ENCODE measurements around the gene LRMDA.

Gene LRMDA

GRCh38 chr10:76248649-76249200 lies 817.3 kb downstream of the LRMDA start:
- DNase-seq, result no peak

- no peak for DNase-seq
Measured at GRCh38 chr10:76251841-76252671, 820.6 kb downstream of the LRMDA start.

GRCh38 chr10:76252733-76253132 lies 821.3 kb downstream of the LRMDA start:
- DNase-seq, result no peak

GRCh38 chr10:76255241-76255640 lies 823.8 kb downstream of the LRMDA start:
- no peak for DNase-seq

- DNase-seq, result no peak
Measured at GRCh38 chr10:76257816-76258215, 826.4 kb downstream of the LRMDA start.

- DNase-seq, result no peak
Measured at GRCh38 chr10:76265441-76266113, 834.2 kb downstream of the LRMDA start.

- no peak for DNase-seq
Measured at GRCh38 chr10:76268530-76268929, 837.1 kb downstream of the LRMDA start.

GRCh38 chr10:76268954-76269353 lies 837.5 kb downstream of the LRMDA start:
- no peak for DNase-seq

GRCh38 chr10:76270464-76270863 lies 839.0 kb downstream of the LRMDA start:
- no peak for DNase-seq

- DNase-seq, result no peak
Measured at GRCh38 chr10:76274933-76275332, 843.5 kb downstream of the LRMDA start.

- no peak for DNase-seq
Measured at GRCh38 chr10:76278811-76279460, 847.5 kb downstream of the LRMDA start.

- DNase-seq, result no peak
Measured at GRCh38 chr10:76281659-76282058, 850.2 kb downstream of the LRMDA start.

- no peak for DNase-seq
Measured at GRCh38 chr10:76282061-76283025, 850.9 kb downstream of the LRMDA start.

GRCh38 chr10:76284351-76284750 lies 852.9 kb downstream of the LRMDA start:
- DNase-seq, result no peak

- no peak for DNase-seq
Measured at GRCh38 chr10:76285012-76285411, 853.6 kb downstream of the LRMDA start.

GRCh38 chr10:76285515-76285914 lies 854.1 kb downstream of the LRMDA start:
- no peak for DNase-seq

- no peak for DNase-seq
Measured at GRCh38 chr10:76286536-76286935, 855.1 kb downstream of the LRMDA start.

- no peak for DNase-seq
Measured at GRCh38 chr10:76287856-76288255, 856.4 kb downstream of the LRMDA start.

GRCh38 chr10:76291175-76291574 lies 859.8 kb downstream of the LRMDA start:
- DNase-seq, result no peak

GRCh38 chr10:76291885-76292284 lies 860.5 kb downstream of the LRMDA start:
- DNase-seq, result no peak

GRCh38 chr10:76296957-76297356 lies 865.5 kb downstream of the LRMDA start:
- no peak for DNase-seq

- no peak for DNase-seq
Measured at GRCh38 chr10:76297358-76297757, 865.9 kb downstream of the LRMDA start.

All from suppressor macrophage treated with lipopolysaccharide for 4 hours (primary cell).